Activated CD8-positive, alpha-beta T cell treated with anti-CD3 and anti-CD28 coated beads, Interleukin-2, amount 10 ng/mL, durations not matched to agents 7 days and 5 days (primary cell): ENCODE results near the gene CORO2B. TPM values are rescaled to one million over a fixed set of nuclear protein-coding genes. Genes with fewer than 3 reads are reported as not detected.

Experiments
- ATAC-seq: fragments of 150-1000 bp; cut with Tn5 transposase; one replicate; pipeline ENCODE4 v1.10.0; 2021; ENCODE audit warnings: moderate library complexity
- CTCF ChIA-PET: fragments of 350-600 bp; sonication (Branson Sonifier 250); formaldehyde crosslinking; loops from one replicate; lab custom pipeline; 2021; ENCODE audit warnings: antibody characterized with exemption; lab: Charles Lee
- POLR2A ChIA-PET: fragments of 350-600 bp; sonication (Branson Sonifier 250); formaldehyde crosslinking; loops from one replicate; lab custom pipeline; 2021; ENCODE audit warnings: antibody characterized with exemption; lab: Charles Lee
- DNase-seq: peaks from one replicate; pipeline ENCODE4 v3.0.0-alpha.2; 2020
- H3K27ac Mint-ChIP-seq: one replicate; pipeline ENCODE4 v1.8.0; 2021; ENCODE audit warnings: mild to moderate bottlenecking, mixed read lengths
- H3K27me3 Mint-ChIP-seq: one replicate; pipeline ENCODE4 v1.8.0; 2021; ENCODE audit warnings: low read depth, mixed read lengths
- H3K36me3 Mint-ChIP-seq: one replicate; pipeline ENCODE4 v1.8.0; 2021; ENCODE audit warnings: low read depth, mixed read lengths
- H3K4me1 Mint-ChIP-seq: one replicate; pipeline ENCODE4 v1.8.0; 2021; ENCODE audit warnings: low read depth, mixed read lengths
- H3K4me3 Mint-ChIP-seq: one replicate; pipeline ENCODE4 v1.8.0; 2021; ENCODE audit warnings: mild to moderate bottlenecking, mixed read lengths
- H3K9me3 Mint-ChIP-seq: one replicate; pipeline ENCODE4 v1.8.0; 2022; ENCODE audit warnings: mixed read lengths; ENCODE audit not compliant: insufficient read depth
- total RNA-seq, 2 experiments: library from RNA; stranded (reverse); gene quantifications; one replicate each; pipeline ENCODE4 v1.2.3, GENCODE V29; 2021

CORO2B gene
- total RNA-seq, 2 experiments from 2014 or later, result not detected

GRCh38 chr15:68721886-68722285, 143.1 kb downstream of the CORO2B start:
- H3K36me3 Mint-ChIP-seq, result no peaks in the 10 kb centered on the region
- no peak overlapping the region for H3K4me3 Mint-ChIP-seq
- ChIA-PET CTCF (interaction anchor here (0.8 kb wide), 1 partner anchor 153 kb away, joined by 3 read pairs; no protein-coding TSS in a partner anchor), POLR2A (no interaction called here)
- peaks cover 14% of the 10 kb centered on the region for H3K27me3 Mint-ChIP-seq
- H3K9me3 Mint-ChIP-seq, result no peaks in the 10 kb centered on the region
- ATAC-seq (no peak), DNase-seq (no peak)
- H3K4me1 Mint-ChIP-seq, result peaks cover 6% of the 10 kb centered on the region
- no peak overlapping the region for H3K27ac Mint-ChIP-seq

- Mint-ChIP-seq H3K4me3 (no peak overlapping the region), H3K27ac (no peak overlapping the region), H3K9me3 (no peaks in the 10 kb centered on the region), H3K4me1 (no peaks in the 10 kb centered on the region), H3K27me3 (peaks cover 11% of the 10 kb centered on the region), H3K36me3 (no peaks in the 10 kb centered on the region)
- DNase-seq (no peak), ATAC-seq (no peak)
- CTCF ChIA-PET, result interaction anchor here (1.0 to 1.6 kb wide), 3 partner anchors 103 to 166 kb away, joined by 3 to 10 read pairs (median 6); no protein-coding TSS in a partner anchor
- POLR2A ChIA-PET, result no interaction called here
These were observed 146.9 kb downstream of the CORO2B start for GRCh38 chr15:68725736-68726135.

- POLR2A ChIA-PET, result no interaction called here
- CTCF ChIA-PET, result interaction anchor here (1.0 to 1.6 kb wide), 3 partner anchors 103 to 167 kb away, joined by 3 to 10 read pairs (median 6); no protein-coding TSS in a partner anchor
- Mint-ChIP-seq H3K4me3 (no peak overlapping the region), H3K36me3 (no peaks in the 10 kb centered on the region), H3K9me3 (no peaks in the 10 kb centered on the region), H3K27me3 (peaks cover 11% of the 10 kb centered on the region), H3K4me1 (no peaks in the 10 kb centered on the region), H3K27ac (no peak overlapping the region)
- no peak for DNase-seq
- ATAC-seq, result no peak
These were observed 147.5 kb downstream of the CORO2B start for GRCh38 chr15:68726246-68726645.

- H3K9me3 Mint-ChIP-seq, result no peaks in the 10 kb centered on the region
- POLR2A ChIA-PET, result no interaction called here
- H3K36me3 Mint-ChIP-seq, result no peaks in the 10 kb centered on the region
- ATAC-seq (no peak), DNase-seq (no peak)
- H3K4me3 Mint-ChIP-seq, result no peak overlapping the region
- peaks cover 11% of the 10 kb centered on the region for H3K27me3 Mint-ChIP-seq
- CTCF ChIA-PET, result interaction anchor here (3.6 kb wide), 1 partner anchor 145 kb away, joined by 20 read pairs; no protein-coding TSS in a partner anchor
- H3K27ac Mint-ChIP-seq, result no peak overlapping the region
- H3K4me1 Mint-ChIP-seq, result peaks cover 6% of the 10 kb centered on the region
These were observed 151.1 kb downstream of the CORO2B start for GRCh38 chr15:68729789-68730411.

GRCh38 chr15:68730471-68730919, 151.7 kb downstream of the CORO2B start:
- Mint-ChIP-seq H3K4me1 (peaks cover 6% of the 10 kb centered on the region), H3K27ac (no peak overlapping the region), H3K9me3 (no peaks in the 10 kb centered on the region), H3K36me3 (no peaks in the 10 kb centered on the region), H3K4me3 (no peak overlapping the region), H3K27me3 (peaks cover 10% of the 10 kb centered on the region)
- DNase-seq (peak; percentile 28), ATAC-seq (no peak)
- POLR2A ChIA-PET, result no interaction called here
- CTCF ChIA-PET, result interaction anchor here (1.8 to 3.6 kb wide), 2 partner anchors 98 to 145 kb away, joined by 5 to 20 read pairs; no protein-coding TSS in a partner anchor

- peaks cover 6% of the 10 kb centered on the region for H3K27me3 Mint-ChIP-seq
- POLR2A ChIA-PET, result no interaction called here
- ATAC-seq (no peak), DNase-seq (no peak)
- H3K36me3 Mint-ChIP-seq, result no peaks in the 10 kb centered on the region
- no peaks in the 10 kb centered on the region for H3K9me3 Mint-ChIP-seq
- no peak overlapping the region for H3K27ac Mint-ChIP-seq
- H3K4me1 Mint-ChIP-seq, result peaks cover 6% of the 10 kb centered on the region
- H3K4me3 Mint-ChIP-seq, result no peak overlapping the region
- CTCF ChIA-PET, result interaction anchor here (0.8 to 3.6 kb wide), 4 partner anchors 20 to 144 kb away, joined by 3 to 20 read pairs (median 4); no protein-coding TSS in a partner anchor
These were observed 152.4 kb downstream of the CORO2B start for GRCh38 chr15:68730976-68731897.

GRCh38 chr15:68732451-68732850, 153.7 kb downstream of the CORO2B start:
- Mint-ChIP-seq H3K4me3 (no peak overlapping the region), H3K27ac (no peak overlapping the region), H3K36me3 (no peaks in the 10 kb centered on the region), H3K9me3 (no peaks in the 10 kb centered on the region), H3K27me3 (peaks cover 6% of the 10 kb centered on the region), H3K4me1 (peaks cover 6% of the 10 kb centered on the region)
- CTCF ChIA-PET, result interaction anchor here (1.0 to 3.6 kb wide), 3 partner anchors 96 to 172 kb away, joined by 3 to 20 read pairs (median 5); no protein-coding TSS in a partner anchor
- no peak for ATAC-seq
- POLR2A ChIA-PET, result no interaction called here
- DNase-seq, result no peak

- ATAC-seq (no peak), DNase-seq (no peak)
- CTCF ChIA-PET, result no interaction called here
- peaks cover 6% of the 10 kb centered on the region for H3K4me1 Mint-ChIP-seq
- POLR2A ChIA-PET, result no interaction called here
- no peaks in the 10 kb centered on the region for H3K9me3 Mint-ChIP-seq
- H3K36me3 Mint-ChIP-seq, result no peaks in the 10 kb centered on the region
- no peak overlapping the region for H3K4me3 Mint-ChIP-seq
- no peak overlapping the region for H3K27ac Mint-ChIP-seq
- peaks cover 6% of the 10 kb centered on the region for H3K27me3 Mint-ChIP-seq
These were observed 154.9 kb downstream of the CORO2B start for GRCh38 chr15:68733666-68734065.

GRCh38 chr15:68734352-68734751, 155.6 kb downstream of the CORO2B start:
- peaks cover 6% of the 10 kb centered on the region for H3K4me1 Mint-ChIP-seq
- H3K27me3 Mint-ChIP-seq, result peaks cover 6% of the 10 kb centered on the region
- no peak overlapping the region for H3K4me3 Mint-ChIP-seq
- no peaks in the 10 kb centered on the region for H3K36me3 Mint-ChIP-seq
- DNase-seq (no peak), ATAC-seq (no peak)
- ChIA-PET CTCF (interaction anchor here (1.2 to 2.3 kb wide), 2 partner anchors 60 to 95 kb away, joined by 4 to 6 read pairs; no protein-coding TSS in a partner anchor), POLR2A (no interaction called here)
- no peak overlapping the region for H3K27ac Mint-ChIP-seq
- H3K9me3 Mint-ChIP-seq, result no peaks in the 10 kb centered on the region

- ATAC-seq (no peak), DNase-seq (no peak)
- H3K9me3 Mint-ChIP-seq, result no peaks in the 10 kb centered on the region
- ChIA-PET CTCF (interaction anchor here (1.0 to 2.3 kb wide), 3 partner anchors 61 to 141 kb away, joined by 3 to 6 read pairs (median 4); no protein-coding TSS in a partner anchor), POLR2A (interaction anchor here (0.6 kb wide), 1 partner anchor 89 kb away, joined by 3 read pairs; no protein-coding TSS in a partner anchor)
- H3K4me3 Mint-ChIP-seq, result no peak overlapping the region
- peaks cover 6% of the 10 kb centered on the region for H3K4me1 Mint-ChIP-seq
- H3K36me3 Mint-ChIP-seq, result no peaks in the 10 kb centered on the region
- no peak overlapping the region for H3K27ac Mint-ChIP-seq
- peaks cover 8% of the 10 kb centered on the region for H3K27me3 Mint-ChIP-seq
These were observed 156.1 kb downstream of the CORO2B start for GRCh38 chr15:68734881-68735280.

- peaks cover 6% of the 10 kb centered on the region for H3K4me1 Mint-ChIP-seq
- H3K36me3 Mint-ChIP-seq, result no peaks in the 10 kb centered on the region
- ChIA-PET POLR2A (no interaction called here), CTCF (interaction anchor here (1.0 to 2.3 kb wide), 3 partner anchors 62 to 140 kb away, joined by 3 to 6 read pairs (median 4); no protein-coding TSS in a partner anchor)
- H3K27ac Mint-ChIP-seq, result no peak overlapping the region
- H3K27me3 Mint-ChIP-seq, result peaks cover 8% of the 10 kb centered on the region
- no peak for ATAC-seq
- no peaks in the 10 kb centered on the region for H3K9me3 Mint-ChIP-seq
- no peak overlapping the region for H3K4me3 Mint-ChIP-seq
- no peak for DNase-seq
These were observed 156.8 kb downstream of the CORO2B start for GRCh38 chr15:68735610-68736009.
